GM18511 (cell line): Measurements from ENCODE around the gene B2M.

Source experiments
- ATAC-seq: cut with Tn5 transposase; IDR thresholded peaks from one replicate; pipeline ENCODE4 v1.9.1; 2021; ENCODE audit warnings: mild to moderate bottlenecking, moderate library complexity; ENCODE audit not compliant: unreplicated experiment

B2M gene

GRCh38 chr15:44765036-44765435, 53.7 kb downstream of the B2M start:
- ATAC-seq, result no peak
